Activated T-helper 2 cell treated with anti-CD3 and anti-CD28 coated beads, Interferon-gamma antibody, Interleukin-2, Interleukin-4, amounts not matched to agents 10 μg/mL and 5 μg/mL and 100 μg/mL, durations not matched to agents 14 hours and 24 hours and 36 hours (primary cell): ENCODE results near the gene TUBB3. TPM values are rescaled to one million over a fixed set of nuclear protein-coding genes. Genes with fewer than 3 reads are reported as not detected.

ENCODE experiments used
- DNase-seq: peaks from one replicate; pipeline ENCODE4 v3.0.0; 2021; ENCODE audit warnings: low spot score
- H3K27ac Mint-ChIP-seq: one replicate; pipeline ENCODE4 v1.8.0; 2021; ENCODE audit warnings: mixed read lengths
- H3K27me3 Mint-ChIP-seq: one replicate; pipeline ENCODE4 v1.8.0; 2021; ENCODE audit warnings: low read depth, mixed read lengths
- H3K36me3 Mint-ChIP-seq: one replicate; pipeline ENCODE4 v1.8.0; 2021; ENCODE audit warnings: low read depth, mixed read lengths
- H3K4me1 Mint-ChIP-seq: one replicate; pipeline ENCODE4 v1.8.0; 2021; ENCODE audit warnings: low read depth, mixed read lengths
- H3K4me3 Mint-ChIP-seq: one replicate; pipeline ENCODE4 v1.8.0; 2021; ENCODE audit warnings: low read depth, mild to moderate bottlenecking, moderate library complexity, mixed read lengths
- H3K9me3 Mint-ChIP-seq: one replicate; pipeline ENCODE4 v1.8.0; 2021; ENCODE audit warnings: mixed read lengths
- intact Hi-C: fragments of 100-400 bp; cut with micrococcal nuclease; formaldehyde crosslinking; loops from one replicate; pipeline ENCODE4 v1.15.1; 2023
- total RNA-seq: library from RNA; stranded (reverse); gene quantifications from 2 replicates; pipeline ENCODE4 v1.2.3, GENCODE V29; 2022

TUBB3 gene
- total RNA-seq, 1 donor from 2014 or later: 2.9 TPM

DNA sequence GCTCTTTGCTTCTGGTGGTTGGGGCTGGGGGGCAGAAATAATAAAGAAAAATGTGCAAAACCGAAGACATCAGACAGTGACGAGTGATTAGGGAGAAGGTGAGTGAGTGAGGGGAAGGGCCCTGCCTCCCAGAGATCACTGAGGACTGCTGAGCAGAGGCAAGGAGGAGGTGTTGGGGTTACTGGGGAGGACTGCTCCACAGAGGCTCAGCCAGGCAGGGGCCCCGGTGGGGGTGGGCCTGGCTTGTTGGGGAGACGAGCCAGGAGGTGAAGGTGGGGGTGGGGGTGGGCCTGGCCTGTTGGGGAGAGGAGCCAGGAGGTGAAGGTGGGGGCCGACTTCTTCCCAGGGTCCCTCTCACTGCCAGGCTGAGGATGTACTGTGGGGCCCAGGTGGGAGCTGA lies 23.4 kb downstream of the TUBB3 start:
- H3K36me3 Mint-ChIP-seq: no peaks in the 10 kb centered on the region
- H3K9me3 Mint-ChIP-seq: no peaks in the 10 kb centered on the region
- H3K4me3 Mint-ChIP-seq: peak overlapping the region; percentile 18
- H3K4me1 Mint-ChIP-seq: peaks cover 4% of the 10 kb centered on the region
- DNase-seq: no peak
- intact Hi-C loops: no loop called here
- H3K27ac Mint-ChIP-seq: no peak overlapping the region
- H3K27me3 Mint-ChIP-seq: peaks cover 35% of the 10 kb centered on the region

GRCh38 chr16:89949121-89949742 lies 26.1 kb downstream of the TUBB3 start:
- no peaks in the 10 kb centered on the region for H3K36me3 Mint-ChIP-seq

GRCh38 chr16:89949756-89950155 lies 26.6 kb downstream of the TUBB3 start:
- Mint-ChIP-seq H3K4me3 (peak overlapping the region; percentile 83), H3K27ac (peak overlapping the region; percentile 49), H3K9me3 (no peaks in the 10 kb centered on the region), H3K36me3 (no peaks in the 10 kb centered on the region), H3K4me1 (peaks cover 4% of the 10 kb centered on the region), H3K27me3 (peaks cover 29% of the 10 kb centered on the region)
- DNase-seq: no peak
- intact Hi-C loops: no loop called here

More at GRCh38 chr16:89949121-89949742, 26.1 kb downstream of the TUBB3 start:
- H3K27ac Mint-ChIP-seq: peak overlapping the region; percentile 49
- H3K9me3 Mint-ChIP-seq: no peaks in the 10 kb centered on the region
- intact Hi-C loops: no loop called here
- H3K27me3 Mint-ChIP-seq: peaks cover 30% of the 10 kb centered on the region
- H3K4me3 Mint-ChIP-seq: peak overlapping the region; percentile 83
- peaks cover 4% of the 10 kb centered on the region for H3K4me1 Mint-ChIP-seq
- no peak for DNase-seq

DNA sequence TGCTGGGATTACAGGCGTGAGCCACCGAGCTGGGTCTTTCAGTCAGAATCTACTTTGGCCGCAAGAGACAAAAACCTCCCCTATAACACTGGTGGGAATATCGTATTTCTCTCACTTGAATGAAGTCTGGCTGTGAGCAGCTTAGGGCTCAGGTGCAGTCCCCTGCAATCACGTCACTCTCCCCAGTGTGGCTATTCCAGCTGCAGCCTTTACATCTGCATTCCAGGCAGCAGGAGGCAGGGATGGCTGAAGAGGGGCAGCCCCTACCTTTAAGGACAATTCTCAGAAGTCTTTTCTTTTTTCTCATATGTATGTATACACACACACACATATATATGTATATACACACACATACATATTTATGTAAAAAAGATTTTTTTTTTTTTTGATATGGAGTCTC lies 28.4 kb downstream of the TUBB3 start:
- H3K4me3 Mint-ChIP-seq: no peak overlapping the region
- H3K4me1 Mint-ChIP-seq: peaks cover 4% of the 10 kb centered on the region
- intact Hi-C loops: no loop called here
- peaks cover 19% of the 10 kb centered on the region for H3K27me3 Mint-ChIP-seq
- H3K27ac Mint-ChIP-seq: no peak overlapping the region
- peaks cover 2% of the 10 kb centered on the region for H3K36me3 Mint-ChIP-seq
- H3K9me3 Mint-ChIP-seq: no peaks in the 10 kb centered on the region
- DNase-seq: no peak

DNA sequence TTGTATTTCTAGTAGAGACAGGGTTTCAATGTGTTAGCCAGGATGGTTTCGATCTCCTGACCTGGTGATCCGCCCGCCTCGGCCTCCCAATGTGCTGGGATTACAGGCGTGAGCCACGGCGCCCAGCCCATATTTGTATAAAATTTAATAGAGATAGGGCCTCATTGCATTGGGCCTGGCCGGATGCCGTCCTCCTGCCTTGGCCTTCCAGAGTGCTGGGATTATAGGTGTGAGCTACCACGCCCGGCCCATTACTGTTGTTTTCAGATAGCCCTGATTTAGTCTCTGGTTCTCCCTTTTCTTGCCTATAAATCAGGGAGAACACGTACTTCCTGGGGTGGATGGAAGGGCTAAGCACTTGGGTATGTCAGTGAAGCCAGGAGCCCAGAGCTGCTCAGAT lies 28.9 kb downstream of the TUBB3 start:
- H3K27me3 Mint-ChIP-seq: peaks cover 17% of the 10 kb centered on the region
- H3K4me1 Mint-ChIP-seq: peaks cover 4% of the 10 kb centered on the region
- H3K9me3 Mint-ChIP-seq: no peaks in the 10 kb centered on the region
- no peak overlapping the region for H3K27ac Mint-ChIP-seq
- peaks cover 2% of the 10 kb centered on the region for H3K36me3 Mint-ChIP-seq
- intact Hi-C loops: no loop called here
- no peak overlapping the region for H3K4me3 Mint-ChIP-seq
- DNase-seq: no peak

GRCh38 chr16:89952551-89952950 lies 29.4 kb downstream of the TUBB3 start:
- peaks cover 12% of the 10 kb centered on the region for H3K27me3 Mint-ChIP-seq
- H3K4me1 Mint-ChIP-seq: peaks cover 4% of the 10 kb centered on the region
- H3K4me3 Mint-ChIP-seq: no peak overlapping the region
- DNase-seq: no peak
- peaks cover 2% of the 10 kb centered on the region for H3K36me3 Mint-ChIP-seq
- H3K9me3 Mint-ChIP-seq: no peaks in the 10 kb centered on the region
- no peak overlapping the region for H3K27ac Mint-ChIP-seq
- intact Hi-C loops: no loop called here

DNA sequence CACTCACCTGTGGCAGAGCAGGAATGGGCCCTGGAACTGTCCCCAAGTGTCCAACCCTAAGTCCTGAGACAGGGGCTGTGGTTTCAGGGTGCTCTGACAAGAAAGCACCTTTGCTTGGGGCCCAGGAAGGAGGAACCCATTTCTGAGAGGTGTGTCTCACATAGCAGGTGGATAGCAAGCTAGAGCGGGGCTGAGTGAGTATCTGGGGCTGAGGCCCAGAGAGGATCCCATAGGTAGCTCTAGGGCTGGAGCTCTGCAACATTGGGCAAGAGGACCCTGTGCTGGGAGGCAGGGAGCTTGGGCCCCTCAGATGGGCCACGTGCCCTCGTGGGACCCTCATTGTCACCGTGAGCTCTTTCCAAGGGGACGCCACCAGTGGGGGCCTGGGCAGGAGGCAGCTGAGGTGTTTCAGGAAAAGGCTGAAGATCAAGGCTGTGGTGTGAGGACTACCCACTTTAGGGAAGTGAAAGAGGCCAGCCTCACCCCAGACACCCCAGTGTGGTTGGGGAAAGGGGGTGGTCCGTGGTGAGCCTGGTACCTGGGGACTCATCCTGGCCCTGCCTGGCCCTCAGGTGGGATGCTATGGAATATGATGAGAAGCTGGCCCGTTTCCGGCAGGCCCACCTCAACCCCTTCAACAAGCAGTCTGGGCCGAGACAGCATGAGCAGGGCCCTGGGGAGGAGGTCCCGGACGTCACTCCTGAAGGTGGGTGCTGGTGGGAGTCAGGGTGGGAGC lies 30.7 kb downstream of the TUBB3 start:
- Mint-ChIP-seq H3K27me3 (peaks cover 9% of the 10 kb centered on the region), H3K9me3 (no peaks in the 10 kb centered on the region), H3K4me3 (no peak overlapping the region), H3K36me3 (peaks cover 11% of the 10 kb centered on the region), H3K27ac (no peak overlapping the region), H3K4me1 (peaks cover 3% of the 10 kb centered on the region)
- intact Hi-C loops: no loop called here
- DNase-seq: no peak

GRCh38 chr16:89954462-89954861 lies 31.3 kb downstream of the TUBB3 start:
- peaks cover 12% of the 10 kb centered on the region for H3K36me3 Mint-ChIP-seq
- no peak overlapping the region for H3K4me3 Mint-ChIP-seq
- H3K4me1 Mint-ChIP-seq: peaks cover 3% of the 10 kb centered on the region
- no peak for DNase-seq
- H3K9me3 Mint-ChIP-seq: no peaks in the 10 kb centered on the region
- no peak overlapping the region for H3K27ac Mint-ChIP-seq
- peaks cover 9% of the 10 kb centered on the region for H3K27me3 Mint-ChIP-seq
- intact Hi-C loops: no loop called here

DNA sequence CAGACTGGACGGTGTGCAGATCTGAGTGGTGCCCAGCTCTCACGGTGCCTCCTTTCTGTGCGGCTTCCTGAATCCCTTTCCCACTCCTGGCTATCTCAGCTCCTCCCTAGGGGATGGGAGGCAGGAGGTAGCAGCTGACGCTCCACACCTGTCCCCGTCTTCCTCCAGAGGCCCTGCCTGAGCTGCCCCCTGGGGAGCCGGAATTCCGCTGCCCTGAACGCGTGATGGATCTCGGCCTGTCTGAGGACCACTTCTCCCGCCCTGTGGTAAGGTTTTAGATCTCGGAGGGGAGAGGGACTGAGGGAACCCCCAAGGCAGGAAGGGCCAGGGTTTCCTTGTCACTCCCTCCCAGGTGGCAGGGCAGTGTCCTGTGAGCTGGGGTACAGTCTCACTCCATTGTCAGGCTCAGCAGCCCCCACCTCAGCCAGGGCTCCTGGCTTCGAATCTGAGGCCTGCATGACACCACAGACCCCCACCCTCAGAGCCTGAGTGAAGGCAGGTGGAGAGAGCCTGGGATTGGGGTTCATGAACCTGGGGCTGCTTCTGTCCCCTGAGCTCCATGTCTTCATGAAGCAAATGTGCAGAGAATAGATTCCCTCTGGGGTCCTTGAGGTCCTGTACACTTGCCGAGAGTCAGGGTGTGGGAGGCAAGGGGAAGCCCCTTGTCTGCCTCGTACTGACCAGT lies 32.0 kb downstream of the TUBB3 start:
- peaks cover 3% of the 10 kb centered on the region for H3K27me3 Mint-ChIP-seq
- H3K4me1 Mint-ChIP-seq: peaks cover under 1% of the 10 kb centered on the region
- intact Hi-C loops: no loop called here
- no peaks in the 10 kb centered on the region for H3K9me3 Mint-ChIP-seq
- no peak for DNase-seq
- peaks cover 12% of the 10 kb centered on the region for H3K36me3 Mint-ChIP-seq
- H3K4me3 Mint-ChIP-seq: no peak overlapping the region
- no peak overlapping the region for H3K27ac Mint-ChIP-seq

GRCh38 chr16:89956505-89957215 lies 33.5 kb downstream of the TUBB3 start:
- no peak for DNase-seq
- H3K36me3 Mint-ChIP-seq: peaks cover 12% of the 10 kb centered on the region
- intact Hi-C loops: no loop called here
- H3K4me3 Mint-ChIP-seq: no peak overlapping the region
- H3K27me3 Mint-ChIP-seq: no peaks in the 10 kb centered on the region
- no peaks in the 10 kb centered on the region for H3K4me1 Mint-ChIP-seq
- H3K9me3 Mint-ChIP-seq: no peaks in the 10 kb centered on the region
- no peak overlapping the region for H3K27ac Mint-ChIP-seq

GRCh38 chr16:89957216-89957785 lies 34.2 kb downstream of the TUBB3 start:
- Mint-ChIP-seq H3K27me3 (no peaks in the 10 kb centered on the region), H3K4me3 (no peak overlapping the region), H3K36me3 (peaks cover 12% of the 10 kb centered on the region), H3K4me1 (no peaks in the 10 kb centered on the region), H3K27ac (no peak overlapping the region), H3K9me3 (no peaks in the 10 kb centered on the region)
- intact Hi-C loops: no loop called here
- DNase-seq: no peak

DNA sequence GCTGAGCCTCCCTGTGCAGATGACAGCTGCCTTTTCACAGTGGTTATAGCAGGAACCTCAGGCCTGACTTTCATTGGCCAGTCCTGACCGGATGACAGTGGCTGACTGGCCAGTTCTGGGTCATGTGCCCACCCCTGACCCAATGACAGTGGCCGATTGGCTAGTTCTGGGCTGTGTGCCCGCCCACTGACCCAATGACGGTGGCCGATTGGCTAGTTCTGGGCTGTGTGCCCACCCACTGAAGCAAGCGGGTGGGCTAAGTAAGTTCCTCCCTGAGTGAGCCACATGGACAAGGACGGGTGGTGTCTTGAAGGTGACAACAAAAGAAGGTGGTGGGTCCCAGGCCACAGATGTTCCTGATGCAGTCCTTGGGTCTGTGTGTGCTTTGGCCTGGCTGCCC lies 34.9 kb downstream of the TUBB3 start:
- no peaks in the 10 kb centered on the region for H3K9me3 Mint-ChIP-seq
- no peak overlapping the region for H3K4me3 Mint-ChIP-seq
- no peaks in the 10 kb centered on the region for H3K27me3 Mint-ChIP-seq
- H3K27ac Mint-ChIP-seq: no peak overlapping the region
- DNase-seq: no peak
- H3K4me1 Mint-ChIP-seq: no peaks in the 10 kb centered on the region
- intact Hi-C loops: no loop called here
- H3K36me3 Mint-ChIP-seq: peaks cover 12% of the 10 kb centered on the region
